ENCODE measurements around the gene GIPC3. TPM values are rescaled to one million over a fixed set of nuclear protein-coding genes. Genes with fewer than 3 reads are reported as not detected.

Gene GIPC3
- total RNA-seq, 1 donor from 2014 or later: 0.37 TPM

Other genes starting within 250 kb of the GIPC3 start
- gene NFIC, start 218.9 kb upstream of the GIPC3 start, total RNA-seq: 16.9 and 19.8 TPM in 2 replicates
- gene SMIM24, start 105.0 kb upstream of the GIPC3 start, total RNA-seq: 0.33 TPM in 1 of 2 replicates, not detected in the other
- not detected in 2 replicates for gene SMIM44, start 102.0 kb upstream of the GIPC3 start, total RNA-seq
- gene DOHH, start 84.8 kb upstream of the GIPC3 start, total RNA-seq: 21.5 and 24.4 TPM in 2 replicates
- 37.3 and 38.7 TPM in 2 replicates for gene FZR1, start 79.2 kb upstream of the GIPC3 start, total RNA-seq
- 1.4 and 2.2 TPM in 2 replicates for gene TEKTIP1, start 46.3 kb upstream of the GIPC3 start, total RNA-seq
- 119 and 124 TPM in 2 replicates for gene MFSD12, start 27.9 kb upstream of the GIPC3 start, total RNA-seq
- gene HMG20B, start 12.5 kb upstream of the GIPC3 start, total RNA-seq: 53.7 and 59.3 TPM in 2 replicates
- 0.42 and 0.50 TPM in 2 replicates for gene TBXA2R, start 21.4 kb downstream of the GIPC3 start, total RNA-seq
- 37.4 and 39.6 TPM in 2 replicates for gene CACTIN, start 41.3 kb downstream of the GIPC3 start, total RNA-seq
- 21.4 and 22.5 TPM in 2 replicates for gene PIP5K1C, start 115.0 kb downstream of the GIPC3 start, total RNA-seq
- 0.09 TPM in 1 of 2 replicates, not detected in the other for gene TJP3, start 122.9 kb downstream of the GIPC3 start, total RNA-seq
- 41.5 and 48.7 TPM in 2 replicates for gene APBA3, start 176.2 kb downstream of the GIPC3 start, total RNA-seq
- gene MRPL54, start 177.2 kb downstream of the GIPC3 start, total RNA-seq: 91.4 and 96.6 TPM in 2 replicates
- gene RAX2, start 186.8 kb downstream of the GIPC3 start, total RNA-seq: not detected in 2 replicates
- gene MATK, start 200.9 kb downstream of the GIPC3 start, total RNA-seq: 31.6 and 32.3 TPM in 2 replicates